Ovary (tissue), 9 donors: ENCODE data around the gene LYRM4. TPM values are rescaled to one million over a fixed set of nuclear protein-coding genes. Genes with fewer than 3 reads are reported as not detected.

Experiments
- DNase-seq, 5 donors: peaks; one replicate each; pipeline ENCODE4 v3.0.0-alpha.2; 2019 to 2020
- H3K27ac ChIP-seq, 2 donors: fragments of 200-600 bp; one replicate each; pipeline versions ENCODE4 v1.5.1 to v1.8.0; 2019 to 2022
- H3K27me3 ChIP-seq: fragments of 200-600 bp; one replicate; pipeline ENCODE4 v1.8.0; 2022
- H3K36me3 ChIP-seq: fragments of 200-600 bp; sonication (generic); one replicate; pipeline ENCODE4 v1.5.1; 2019
- H3K4me1 ChIP-seq: one replicate; pipeline ENCODE4 v1.8.1; 2013; ENCODE audit warnings: mild to moderate bottlenecking, moderate library complexity; ENCODE audit not compliant: insufficient read depth
- H3K4me3 ChIP-seq: fragments of 200-600 bp; sonication (generic); one replicate; pipeline ENCODE4 v1.5.1; 2017
- H3K9me3 ChIP-seq, 2 donors: fragments of 200-600 bp in 1 of 2; sonication (generic) in 1 of 2; one replicate each; pipeline versions ENCODE4 v1.5.1 to v1.8.1; 2013 to 2019; ENCODE audit warnings: mild to moderate bottlenecking in 1 of 2, moderate library complexity in 1 of 2
- CTCF ChIP-seq, 3 donors: fragments of 450-650 bp in 2 of 3; fragments of 200-600 bp in 1 of 3; IDR thresholded peaks; one replicate each; pipeline versions ENCODE4 v1.5.1 to v1.8.0; 2016 to 2022; ENCODE audit warnings: antibody characterized with exemption in 3 of 3, mild to moderate bottlenecking in 1 of 3
- EP300 ChIP-seq: sonication (generic); formaldehyde crosslinking; IDR thresholded peaks from one replicate; pipeline ENCODE4 v1.6.1; 2017; ENCODE audit warnings: antibody characterized with exemption
- POLR2A ChIP-seq: fragments of 450-650 bp; IDR thresholded peaks from one replicate; pipeline ENCODE4 v1.6.1; 2017; ENCODE audit warnings: antibody characterized with exemption, mild to moderate bottlenecking, moderate library complexity
- WGBS, 3 donors: extraction: QIAGEN DNeasy Blood & Tissue Kit in 1 of 3; methylation state at CpG; one replicate each; pipeline versions ENCODE4 v1.1.5 to v1.1.7; 2013 to 2017; 5-methylcytosine and 5-hydroxymethylcytosine counted together
- intact Hi-C, 4 donors: fragments of 100-400 bp; cut with DNase I; formaldehyde crosslinking; loops; one replicate each; pipeline versions ENCODE4 v1.11.0 to v1.15.1; 2022 to 2023
- polyA plus RNA-seq, 2 donors: library from polyadenylated mRNA; stranded (reverse); fragments of 200-250 nt in 1 of 2; fragments of 350-450 nt in 1 of 2; fragmentation: Illumina TruSeq in 1 of 2; extraction: RNeasy Lipid Tissue Mini Kit (QIAGEN cat#74804) in 1 of 2; gene quantifications; one replicate each; pipeline ENCODE4 v1.2.3, GENCODE V29; 2013 to 2014
- total RNA-seq, 7 donors: library from RNA; depleted of rRNA in 2 of 7; stranded (reverse); fragments of >200 nt in 2 of 7; fragmentation: NEBNext Ultra II Directional in 3 of 7; extraction: Animal tissue kit (Norgen Biotek cat#: 25700) in 3 of 7; gene quantifications; one replicate each; pipeline versions ENCODE4 v1.1.0 to v1.2.4, GENCODE V29; 2016 to 2023
- donor health status: DM: no; HTN: no; CAD: no; lungs with moderate emphysema.
- donor health status: DM: no; HTN: no; CAD: no.
- donor health status: Bipolar disorder and iron deficiency.
- donor health status: DM: yes; HTN: yes; CAD: no.
- donor health status: DM: no; HTN: no; CAD: no.
- donor health status: DM: yes; HTN: yes; CAD: no.

The LYRM4 gene
- total and polyA plus RNA-seq, 9 donors, result 28.0 to 38.2 (median 33.6) TPM

DNA sequence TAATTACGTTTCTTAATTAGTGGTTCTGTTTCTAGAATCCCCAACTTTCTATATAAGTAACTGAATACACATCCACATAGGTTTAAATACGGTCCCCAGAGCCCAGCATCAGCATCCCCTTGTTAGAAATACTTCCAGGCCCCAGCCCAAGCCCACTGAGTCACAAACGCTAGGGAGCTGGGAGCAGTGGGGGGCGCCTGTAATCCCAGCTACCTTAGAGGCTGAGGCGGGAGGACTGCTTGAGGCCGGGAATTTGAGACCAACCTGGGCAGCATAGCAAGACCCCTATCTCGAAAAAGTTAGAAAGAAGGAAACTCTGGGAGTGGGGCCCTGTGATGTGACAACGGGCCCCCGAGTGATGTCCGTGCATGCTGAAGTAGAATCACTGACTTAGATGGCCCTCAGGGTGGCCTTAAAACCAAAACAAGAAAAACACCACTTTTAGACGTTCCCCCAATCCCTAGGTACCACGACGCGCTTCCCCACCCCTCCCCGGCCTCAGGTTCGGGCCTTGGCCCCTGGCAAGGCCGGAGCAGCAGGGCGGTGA lies 176.9 kb downstream of the LYRM4 start:
- Histone ChIP-seq H3K27ac (peak overlapping the region in 1 of 2 donors; percentile 84), H3K4me1 (peaks cover 3% of the 10 kb centered on the region), H3K9me3 (no peaks in the 10 kb centered on the region), H3K4me3 (peak overlapping the region; percentile 52), H3K36me3 (no peaks in the 10 kb centered on the region), H3K27me3 (no peaks in the 10 kb centered on the region)
- no peak for DNase-seq
- TF ChIP-seq POLR2A (no peak), EP300 (no peak), CTCF (IDR thresholded peaks at IDR 0.05) (no peak)
- 48 to 56% (median 54%) methylated on average over 15 to 18 of the region's 18 CpGs for WGBS, 3 donors
- intact Hi-C loops, result no loop called here

GRCh38 chr6:5083307-5083583 lies 177.5 kb downstream of the LYRM4 start:
- Histone ChIP-seq H3K4me1 (peaks cover 3% of the 10 kb centered on the region), H3K9me3 (no peaks in the 10 kb centered on the region), H3K27me3 (no peaks in the 10 kb centered on the region), H3K36me3 (no peaks in the 10 kb centered on the region), H3K27ac (no peak overlapping the region), H3K4me3 (no peak overlapping the region)
- intact Hi-C loops, result no loop called here
- 48 to 72% (median 50%) methylated on average over 4 of the region's 4 CpGs for WGBS, 3 donors
- DNase-seq, result no peak
- TF ChIP-seq POLR2A (no peak), EP300 (no peak), CTCF (IDR thresholded peaks at IDR 0.05) (no peak)

DNA sequence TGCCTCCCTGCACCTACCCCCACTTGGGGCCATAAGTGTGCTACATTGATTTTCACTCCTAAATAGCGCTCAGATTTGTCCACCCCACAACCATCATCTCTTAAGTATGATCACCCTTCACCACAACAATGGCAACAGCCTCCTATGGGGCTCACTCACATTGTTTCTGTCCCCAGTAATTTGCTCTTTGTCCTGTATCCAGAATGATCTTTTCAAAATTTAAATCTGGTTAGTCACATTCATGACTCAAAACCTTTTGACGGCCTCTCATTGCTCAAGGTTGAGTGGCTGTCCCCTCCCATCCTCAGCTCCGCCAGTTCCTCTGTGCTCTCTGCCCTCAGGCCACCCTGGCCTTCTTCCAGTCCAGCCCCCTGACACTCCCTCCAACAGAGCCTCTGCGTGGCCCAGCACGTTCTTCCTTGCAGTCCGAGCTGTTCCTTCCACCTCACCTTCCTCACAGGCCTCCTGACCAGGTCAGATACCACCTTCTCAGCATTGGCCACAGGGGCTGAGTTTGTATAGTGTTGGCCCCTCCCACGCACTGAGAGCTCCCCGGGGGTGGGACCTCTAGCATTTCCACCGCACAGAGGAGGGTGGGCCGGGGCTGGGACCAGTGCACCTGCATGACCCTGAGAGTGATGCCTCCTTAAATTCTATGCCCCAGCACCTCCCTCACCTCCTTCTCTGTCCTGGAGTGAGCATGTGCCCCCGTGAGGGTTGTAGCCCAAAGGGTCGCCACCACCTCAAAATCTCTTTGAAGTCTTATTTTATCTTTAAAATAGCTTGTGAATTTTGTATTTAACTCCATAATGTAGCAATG lies 178.1 kb downstream of the LYRM4 start:
- Histone ChIP-seq H3K4me1 (peaks cover 3% of the 10 kb centered on the region), H3K36me3 (no peaks in the 10 kb centered on the region), H3K27ac (no peak overlapping the region), H3K4me3 (no peak overlapping the region), H3K9me3 (no peaks in the 10 kb centered on the region), H3K27me3 (no peaks in the 10 kb centered on the region)
- intact Hi-C loops, result no loop called here
- 76 to 80% (median 77%) methylated on average over 12 of the region's 12 CpGs for WGBS, 3 donors
- TF ChIP-seq POLR2A (no peak), CTCF (IDR thresholded peaks at IDR 0.05) (no peak), EP300 (no peak)
- no peak for DNase-seq

GRCh38 chr6:5081955-5082354 lies 178.8 kb downstream of the LYRM4 start:
- 59 to 73% (median 61%) methylated on average over 4 of the region's 4 CpGs for WGBS, 3 donors

More at GRCh38 chr6:5081955-5082354, 178.8 kb downstream of the LYRM4 start:
- Histone ChIP-seq H3K4me3 (no peak overlapping the region), H3K27me3 (no peaks in the 10 kb centered on the region), H3K4me1 (peaks cover 3% of the 10 kb centered on the region), H3K9me3 (no peaks in the 10 kb centered on the region), H3K27ac (no peak overlapping the region), H3K36me3 (no peaks in the 10 kb centered on the region)
- DNase-seq, result no peak
- intact Hi-C loops, result no loop called here
- TF ChIP-seq CTCF (IDR thresholded peaks at IDR 0.05) (no peak), EP300 (no peak), POLR2A (no peak)
